OCI-M1 (cell line): ENCODE results near the gene EVPLL.
"Not testable (repeated sequence)": the region's sequence is repeated elsewhere in the genome, so short reads cannot be mapped to it uniquely, and the experiment has no call there.

Experiments used
- DNase-seq: peaks from one replicate; lab custom pipeline; 2025; lab: John Stamatoyannopoulos, UW

Gene EVPLL

DNA sequence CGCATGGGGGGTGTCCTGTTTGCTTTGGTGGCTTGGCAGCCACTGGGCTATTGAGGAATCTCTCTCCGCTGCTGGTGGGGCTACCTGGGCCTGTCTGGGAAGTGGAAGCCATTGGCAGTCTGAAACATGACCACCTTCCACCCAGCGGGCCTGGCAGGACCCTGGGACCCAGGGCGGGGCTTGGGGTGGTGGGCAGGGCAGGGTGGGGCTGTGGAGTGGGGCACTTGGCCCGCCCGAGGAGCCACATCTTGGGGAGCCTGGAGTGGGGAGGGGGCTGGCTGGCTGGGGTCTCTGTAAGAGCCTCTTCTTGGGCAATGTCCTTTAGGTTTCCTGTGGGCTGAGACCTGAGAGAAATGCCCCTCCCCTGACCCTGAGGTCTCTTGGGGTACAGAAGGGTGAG lies 48.0 kb downstream of the EVPLL start:
- DNase-seq, result not testable (repeated sequence)

DNA sequence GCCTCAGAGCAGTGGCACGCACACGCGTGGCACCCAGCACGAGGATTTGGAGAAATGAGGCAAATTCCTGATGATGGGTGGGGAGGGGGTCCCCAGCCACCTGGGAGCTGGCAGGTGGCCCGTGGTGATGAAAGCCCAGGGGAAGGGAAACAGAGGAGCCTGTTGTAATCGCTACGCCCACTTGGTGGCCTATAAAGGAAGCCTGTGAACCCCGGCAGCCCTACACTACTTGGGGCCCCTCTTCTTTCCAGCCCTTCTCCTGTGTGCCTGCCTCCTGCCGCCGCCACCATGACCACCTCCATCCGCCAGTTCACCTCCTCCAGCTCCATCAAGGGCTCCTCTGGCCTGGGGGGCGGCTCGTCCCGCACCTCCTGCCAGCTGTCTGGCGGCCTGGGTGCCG lies 49.1 kb downstream of the EVPLL start:
- not testable (repeated sequence) for DNase-seq

DNA sequence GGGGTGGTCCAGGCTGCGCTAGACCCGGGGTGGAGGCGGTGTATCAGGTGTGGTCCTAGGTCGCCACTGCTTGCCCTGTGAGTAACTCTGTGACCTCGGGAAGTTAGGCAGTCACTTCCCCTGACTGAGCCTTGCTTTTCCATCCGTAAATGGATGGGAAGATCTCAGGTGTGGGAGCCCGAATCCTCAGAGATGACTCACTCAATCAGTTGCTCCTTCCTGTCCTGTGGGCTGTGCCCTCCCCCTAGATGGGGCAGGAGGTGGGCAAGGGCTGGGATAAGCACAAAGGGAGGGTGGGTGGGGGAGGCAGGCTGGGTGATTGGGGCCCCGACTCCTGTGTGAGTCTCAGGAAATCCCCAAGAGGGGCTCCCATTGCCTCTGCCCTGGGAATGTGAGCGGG lies 54.6 kb downstream of the EVPLL start:
- not testable (repeated sequence) for DNase-seq
